Thoracic aorta (tissue), 2 donors: ENCODE measurements around the gene MYLK. TPM values are rescaled to one million over a fixed set of nuclear protein-coding genes. Genes with fewer than 3 reads are reported as not detected.

Source experiments
- ATAC-seq: fragments of 150-250 bp; one replicate; pipeline ENCODE4 v1.8.0; 2017; ENCODE audit warnings: low read depth; ENCODE audit not compliant: insufficient number of reproducible peaks, low FRiP score
- DNase-seq: peaks from one replicate; pipeline ENCODE4 v3.0.0-alpha.2; 2020; ENCODE audit warnings: low spot score
- H3K27ac ChIP-seq, 2 donors: fragments of 200-600 bp; sonication (generic); 1 replicate in 1 of 2; 2 replicates in 1 of 2; pipeline ENCODE4 v1.5.1; 2016; ENCODE audit warnings: mild to moderate bottlenecking in 2 of 2, moderate library complexity in 2 of 2
- H3K27me3 ChIP-seq: fragments of 200-600 bp; sonication (generic); replicated peaks from 2 replicates; pipeline ENCODE4 v1.6.0; 2016; ENCODE audit warnings: mild to moderate bottlenecking; ENCODE audit not compliant: insufficient read depth
- H3K36me3 ChIP-seq: fragments of 200-600 bp; sonication (generic); one replicate; pipeline ENCODE4 v1.5.1; 2016
- H3K4me1 ChIP-seq, 2 donors: fragments of 200-600 bp; sonication (generic); 1 replicate in 1 of 2; 2 replicates in 1 of 2; pipeline versions ENCODE4 v1.5.1 to v1.6.0; 2016; ENCODE audit warnings: low read depth in 2 of 2, mild to moderate bottlenecking in 1 of 2; ENCODE audit not compliant: control insufficient read depth in 1 of 2
- H3K4me3 ChIP-seq: fragments of 200-600 bp; sonication (generic); 2 replicates; pipeline ENCODE4 v1.5.1; 2016; ENCODE audit warnings: mild to moderate bottlenecking
- H3K9me3 ChIP-seq: fragments of 200-600 bp; sonication (generic); 2 replicates; pipeline ENCODE4 v1.5.1; 2016
- CTCF ChIP-seq: fragments of 200-600 bp; sonication (generic); IDR thresholded peaks from one replicate; pipeline ENCODE4 v1.5.1; 2019; ENCODE audit warnings: antibody characterized with exemption
- total RNA-seq, 2 donors: library from RNA; depleted of rRNA; stranded (reverse); fragments of >200 nt; gene quantifications; one replicate each; pipeline versions ENCODE4 v1.1.0 to v1.2.3, GENCODE V29; 2016

Gene MYLK
- total RNA-seq, 2 donors from 2014 or later: 483 to 563 TPM

- Histone ChIP-seq H3K9me3 (no peaks in the 10 kb centered on the region), H3K4me1 (peaks cover 51 to 87% of the 10 kb centered on the region in 2 donors), H3K4me3 (no peak overlapping the region), H3K36me3 (peaks cover 31% of the 10 kb centered on the region), H3K27me3 (no peaks in the 10 kb centered on the region), H3K27ac (peak overlapping the region; percentile 91 to 98)
- DNase-seq (no peak), ATAC-seq (no peak)
- no peak for TF ChIP-seq CTCF
These were observed 225.3 kb downstream of the MYLK start for GRCh38 chr3:123658852-123659206.

DNA sequence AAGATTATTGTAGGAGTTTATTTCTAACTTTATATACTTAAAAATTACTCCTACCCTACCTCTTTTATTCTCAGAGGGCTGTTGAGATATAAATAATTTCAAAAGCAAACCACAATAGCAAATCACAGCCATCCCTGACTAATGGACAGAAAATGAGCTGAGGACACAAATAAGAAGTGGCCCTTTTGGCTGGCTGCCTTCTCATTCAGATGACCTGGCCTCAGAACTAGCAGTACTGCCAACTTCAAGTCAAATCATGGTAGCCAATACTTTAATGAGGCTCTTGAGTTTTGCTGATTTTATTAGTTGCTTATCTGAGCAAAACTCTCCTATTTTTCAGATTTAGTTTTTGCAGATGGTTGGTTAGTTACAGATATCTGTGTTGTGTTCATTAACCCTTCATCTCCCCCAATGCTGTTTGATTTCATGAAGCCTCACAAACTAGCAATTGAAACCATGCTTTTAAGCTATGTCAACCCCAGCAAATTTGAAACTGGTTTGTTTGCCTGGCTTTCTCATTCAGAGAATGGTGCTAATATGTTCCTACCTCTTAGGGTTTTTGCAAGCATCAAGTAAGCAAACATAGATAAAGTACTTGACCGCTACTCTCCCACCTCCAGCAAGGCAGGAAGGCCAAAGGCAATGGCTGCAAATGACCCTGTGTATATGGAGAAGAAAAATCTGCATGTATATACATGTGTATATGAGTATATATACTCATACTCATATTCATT, 225.8 kb downstream of the MYLK start:
- Histone ChIP-seq H3K27me3 (no peaks in the 10 kb centered on the region), H3K4me1 (peaks cover 56 to 93% of the 10 kb centered on the region in 2 donors), H3K27ac (peak overlapping the region; percentile 91 to 98), H3K4me3 (no peak overlapping the region), H3K9me3 (no peaks in the 10 kb centered on the region), H3K36me3 (peaks cover 26% of the 10 kb centered on the region)
- no peak for TF ChIP-seq CTCF
- DNase-seq (peak; percentile 70), ATAC-seq (peak; percentile 35)

DNA sequence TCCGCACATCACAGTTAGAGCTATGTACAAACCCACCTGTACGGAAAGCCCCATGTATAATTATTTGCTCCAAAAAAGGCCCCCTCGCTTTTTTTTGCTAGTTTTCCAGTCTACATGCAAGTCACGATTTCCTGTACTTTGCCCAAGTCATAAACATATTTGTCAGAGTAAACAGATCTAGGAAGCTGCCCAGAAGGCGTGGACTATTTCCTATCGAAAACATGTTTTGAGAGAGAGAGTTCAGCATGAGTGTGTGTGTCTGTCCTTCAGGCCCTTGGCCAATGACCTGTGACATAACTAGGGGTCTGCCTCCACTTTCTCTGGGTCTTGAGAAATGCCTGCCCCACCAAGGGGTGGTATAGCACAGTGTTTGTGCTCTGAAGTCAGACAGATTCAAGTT, 226.6 kb downstream of the MYLK start:
- peaks cover 63 to 97% of the 10 kb centered on the region in 2 donors for H3K4me1 ChIP-seq
- peak overlapping the region; percentile 12 for H3K4me3 ChIP-seq
- DNase-seq: no peak
- no peak for TF ChIP-seq CTCF
- H3K27me3 ChIP-seq: no peaks in the 10 kb centered on the region
- H3K9me3 ChIP-seq: no peaks in the 10 kb centered on the region
- peaks cover 29% of the 10 kb centered on the region for H3K36me3 ChIP-seq
- ATAC-seq: no peak
- H3K27ac ChIP-seq: peak overlapping the region; percentile 91 to 98

DNA sequence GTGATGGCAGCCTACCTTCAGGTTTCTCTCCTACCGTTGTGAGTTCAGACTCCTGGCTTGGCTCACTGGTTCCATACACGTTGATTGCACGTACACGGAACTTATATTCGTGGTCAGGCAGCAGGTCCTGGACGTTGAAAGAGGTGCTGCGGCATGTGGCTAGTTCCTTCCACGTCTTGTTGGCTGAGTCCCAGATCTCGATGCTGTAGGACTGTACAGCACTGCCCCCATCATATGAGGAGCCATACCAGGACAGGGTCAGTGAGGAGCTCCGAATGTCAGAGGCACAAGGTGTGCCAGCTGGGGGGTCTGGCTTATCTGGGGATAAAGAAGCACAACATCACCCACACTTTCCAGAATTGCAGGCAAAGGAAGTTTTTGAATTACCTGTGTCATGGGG, 227.0 kb downstream of the MYLK start:
- H3K9me3 ChIP-seq: no peaks in the 10 kb centered on the region
- ATAC-seq: no peak
- peaks cover 64 to 99% of the 10 kb centered on the region in 2 donors for H3K4me1 ChIP-seq
- H3K4me3 ChIP-seq: no peak overlapping the region
- DNase-seq: no peak
- TF ChIP-seq CTCF: no peak
- H3K27ac ChIP-seq: peak overlapping the region; percentile 91 to 98
- H3K27me3 ChIP-seq: no peaks in the 10 kb centered on the region
- peaks cover 31% of the 10 kb centered on the region for H3K36me3 ChIP-seq

DNA sequence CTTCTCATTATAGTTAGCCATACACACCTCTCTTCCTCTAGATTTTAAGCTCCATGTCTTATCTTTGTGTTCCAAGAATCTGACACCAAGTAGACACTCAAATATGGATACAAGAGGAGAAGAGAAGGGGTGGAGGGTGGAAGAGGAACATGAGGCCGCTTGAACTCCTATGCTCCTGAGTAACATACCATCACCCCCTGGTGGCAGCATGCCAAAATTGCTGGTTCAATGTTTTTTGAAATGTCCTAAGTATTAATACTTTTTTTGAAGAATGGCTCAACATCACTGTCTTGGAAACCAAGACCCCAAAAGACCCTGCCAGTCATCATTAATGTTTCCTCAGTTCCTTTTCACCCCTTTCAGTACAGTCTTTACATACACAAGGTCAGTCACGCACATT, 227.4 kb downstream of the MYLK start:
- no peak for DNase-seq
- Histone ChIP-seq H3K4me3 (no peak overlapping the region), H3K9me3 (no peaks in the 10 kb centered on the region), H3K27ac (peak overlapping the region; percentile 91 to 98), H3K36me3 (peaks cover 30% of the 10 kb centered on the region), H3K27me3 (no peaks in the 10 kb centered on the region), H3K4me1 (peaks cover 64 to 99% of the 10 kb centered on the region in 2 donors)
- no peak for ATAC-seq
- TF ChIP-seq CTCF: no peak
